ENCODE measurements around the gene CLSTN2.

CLSTN2 gene

DNA sequence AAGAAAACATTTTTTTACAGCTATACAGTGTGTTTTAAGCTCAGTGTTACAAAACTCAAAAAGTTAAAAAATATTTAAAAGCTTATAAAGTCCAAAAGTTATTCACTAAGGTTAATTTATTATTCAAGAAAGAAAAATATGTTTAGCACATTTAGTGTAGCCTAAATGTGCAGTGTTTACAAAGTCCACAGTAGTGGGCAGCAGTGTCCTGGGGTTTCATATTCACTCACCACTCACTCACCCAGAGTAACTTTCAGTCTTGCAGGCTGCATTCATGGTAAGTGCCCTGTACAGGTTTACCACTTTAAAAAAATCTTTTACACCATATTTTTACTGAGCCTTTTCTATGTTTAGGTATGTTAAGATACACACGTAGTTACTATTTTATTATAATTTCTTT lies 442.7 kb downstream of the CLSTN2 start:
- Histone ChIP-seq H3K9me3 (ENCODE audit: insufficient read depth, low read depth, low read length) (no peaks in the 10 kb centered on the region), H2AK5ac (ENCODE audit: low read length) (no peak overlapping the region), H3K4me1 (ENCODE audit: control insufficient read depth in 1 of 2, insufficient read depth in 2 of 2, low read length in 2 of 2) (no peaks in the 10 kb centered on the region), H3K36me3 (ENCODE audit: control insufficient read depth in 1 of 2, insufficient read depth in 2 of 2, low read length in 2 of 2) (no peaks in the 10 kb centered on the region), H3K79me2 (ENCODE audit: control insufficient read depth, insufficient read depth, low read length, poor library complexity) (no peaks in the 10 kb centered on the region), H3K4me2 (ENCODE audit: low read length) (no peak overlapping the region), H2AFZ (ENCODE audit: insufficient read depth, low read length, poor library complexity) (no peak overlapping the region), H3K18ac (ENCODE audit: low read length) (no peak overlapping the region), H4K12ac (ENCODE audit: low read depth, low read length) (no peak overlapping the region), H2BK12ac (ENCODE audit: low read length) (no peak overlapping the region), H3K4me3 (ENCODE audit: low read depth, low read length) (no peak overlapping the region), H3K27ac (ENCODE audit: low read depth, low read length) (no peak overlapping the region), H3K23ac (ENCODE audit: low read length) (no peak overlapping the region), H2BK120ac (ENCODE audit: insufficient read depth, low read length, poor library complexity) (no peak overlapping the region), H3K4ac (ENCODE audit: low read depth, low read length) (no peak overlapping the region), H3K14ac (ENCODE audit: low read length) (no peak overlapping the region), H4K91ac (ENCODE audit: low read depth, low read length) (no peak overlapping the region), H3K9ac (ENCODE audit: low read length) (no peak overlapping the region), H2BK5ac (ENCODE audit: low read depth, low read length, poor library complexity) (no peak overlapping the region), H3K27me3 (ENCODE audit: insufficient read depth, low read length) (no peaks in the 10 kb centered on the region), H4K8ac (ENCODE audit: low read depth, low read length) (no peak overlapping the region), H3K79me1 (ENCODE audit: low read length) (no peaks in the 10 kb centered on the region)
- peak in 1 of 2 donors; percentile 7 for DNase-seq
- WGBS (ENCODE audit: extremely low coverage, insufficient coverage, insufficient read length), result no CpG with 5 or more reads among the region's 1 CpG

DNA sequence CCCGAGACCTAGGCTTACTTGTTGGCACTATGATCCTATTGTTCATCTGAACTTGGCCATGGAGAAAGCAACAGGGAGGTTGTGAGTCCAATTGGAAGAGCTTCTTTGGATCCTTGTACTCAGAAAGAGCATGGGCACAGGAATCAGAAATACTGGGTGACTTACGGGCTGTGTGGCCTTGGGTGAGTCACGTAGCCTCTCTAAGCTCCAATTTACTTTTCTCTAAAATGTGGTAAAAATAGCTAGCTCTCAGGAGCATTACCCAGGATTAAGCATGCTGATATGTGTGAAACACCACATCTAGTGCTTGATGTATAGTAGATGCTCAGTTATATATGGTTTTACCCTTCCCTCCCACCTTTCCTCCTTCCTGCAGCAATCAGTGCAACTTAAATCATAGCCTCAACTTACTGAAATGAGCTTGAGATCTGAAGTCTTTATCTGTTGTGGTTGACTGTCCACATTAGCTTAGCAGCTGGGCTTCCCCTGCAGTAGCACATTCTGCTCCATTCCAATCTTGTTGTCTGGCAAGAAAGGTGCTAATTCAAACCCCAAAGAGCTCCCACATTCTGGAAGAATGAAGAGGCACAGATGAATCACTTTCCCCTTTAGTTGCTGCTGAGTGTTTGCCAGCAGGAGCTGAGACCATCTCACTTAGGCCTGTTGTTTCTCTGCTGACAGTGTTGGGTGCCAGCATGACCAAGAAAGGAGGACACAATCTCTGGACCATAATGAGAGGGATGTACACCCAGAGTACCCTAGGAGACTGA lies 443.8 kb downstream of the CLSTN2 start:
- Histone ChIP-seq H3K4me3 (ENCODE audit: low read depth, low read length) (no peak overlapping the region), H2BK12ac (ENCODE audit: low read length) (no peak overlapping the region), H2AFZ (ENCODE audit: insufficient read depth, low read length, poor library complexity) (no peak overlapping the region), H3K79me2 (ENCODE audit: control insufficient read depth, insufficient read depth, low read length, poor library complexity) (no peaks in the 10 kb centered on the region), H3K9ac (ENCODE audit: low read length) (no peak overlapping the region), H3K4ac (ENCODE audit: low read depth, low read length) (no peak overlapping the region), H3K36me3 (ENCODE audit: control insufficient read depth in 1 of 2, insufficient read depth in 2 of 2, low read length in 2 of 2) (no peaks in the 10 kb centered on the region), H2BK5ac (ENCODE audit: low read depth, low read length, poor library complexity) (no peak overlapping the region), H3K4me1 (ENCODE audit: control insufficient read depth in 1 of 2, insufficient read depth in 2 of 2, low read length in 2 of 2) (no peaks in the 10 kb centered on the region), H2AK5ac (ENCODE audit: low read length) (no peak overlapping the region), H2BK120ac (ENCODE audit: insufficient read depth, low read length, poor library complexity) (no peak overlapping the region), H3K23ac (ENCODE audit: low read length) (no peak overlapping the region), H3K18ac (ENCODE audit: low read length) (no peak overlapping the region), H3K14ac (ENCODE audit: low read length) (no peak overlapping the region), H4K91ac (ENCODE audit: low read depth, low read length) (no peak overlapping the region), H3K27ac (ENCODE audit: low read depth, low read length) (no peak overlapping the region), H3K9me3 (ENCODE audit: insufficient read depth, low read depth, low read length) (no peaks in the 10 kb centered on the region), H3K79me1 (ENCODE audit: low read length) (no peaks in the 10 kb centered on the region), H3K4me2 (ENCODE audit: low read length) (no peak overlapping the region), H3K27me3 (ENCODE audit: insufficient read depth, low read length) (no peaks in the 10 kb centered on the region), H4K8ac (ENCODE audit: low read depth, low read length) (no peak overlapping the region), H4K12ac (ENCODE audit: low read depth, low read length) (no peak overlapping the region)
- DNase-seq, result no peak
- no CpG with 5 or more reads among the region's 3 CpGs for WGBS (ENCODE audit: extremely low coverage, insufficient coverage, insufficient read length)

DNA sequence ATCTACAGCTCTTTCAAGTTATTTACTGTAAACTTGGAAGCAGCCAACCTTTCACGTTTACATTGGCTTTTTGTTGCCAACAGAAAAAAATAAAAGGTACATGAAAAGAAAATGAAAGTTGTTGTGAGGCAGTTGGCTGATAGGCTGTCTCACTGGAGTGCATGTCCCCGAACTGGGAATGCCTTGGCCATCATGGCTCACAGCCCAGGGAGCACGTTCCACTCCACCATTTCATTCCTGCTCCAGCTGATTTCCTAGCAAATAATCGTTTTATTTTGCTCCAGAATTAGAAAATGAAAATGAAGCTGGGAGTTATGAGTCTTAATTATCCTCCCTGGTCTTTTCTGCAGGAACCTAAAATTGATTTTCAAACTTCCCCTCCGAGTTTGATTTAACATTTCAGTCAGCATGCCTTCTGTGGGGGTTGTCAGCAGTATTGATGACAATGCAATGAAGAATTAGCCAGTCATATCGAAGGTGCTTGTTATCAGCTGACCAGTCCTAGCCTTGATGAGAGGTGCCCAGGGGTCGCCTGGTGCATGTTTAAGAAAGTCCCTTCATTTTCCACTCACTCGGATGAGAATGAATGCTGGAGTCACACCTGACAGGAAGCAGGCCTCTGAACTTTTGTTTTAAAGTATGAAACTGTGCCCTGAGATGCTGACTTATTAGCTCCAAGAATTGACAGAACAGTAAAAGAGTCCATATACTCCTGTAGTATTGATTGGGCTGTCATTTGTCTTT lies 449.2 kb downstream of the CLSTN2 start:
- Histone ChIP-seq H3K4me3 (ENCODE audit: low read depth, low read length) (no peak overlapping the region), H3K4me1 (ENCODE audit: control insufficient read depth in 1 of 2, insufficient read depth in 2 of 2, low read length in 2 of 2) (no peaks in the 10 kb centered on the region), H4K91ac (ENCODE audit: low read depth, low read length) (no peak overlapping the region), H3K79me2 (ENCODE audit: control insufficient read depth, insufficient read depth, low read length, poor library complexity) (no peaks in the 10 kb centered on the region), H3K4me2 (ENCODE audit: low read length) (no peak overlapping the region), H2BK12ac (ENCODE audit: low read length) (no peak overlapping the region), H2AK5ac (ENCODE audit: low read length) (no peak overlapping the region), H2AFZ (ENCODE audit: insufficient read depth, low read length, poor library complexity) (no peak overlapping the region), H3K27ac (ENCODE audit: low read depth, low read length) (no peak overlapping the region), H4K12ac (ENCODE audit: low read depth, low read length) (no peak overlapping the region), H3K23ac (ENCODE audit: low read length) (no peak overlapping the region), H3K14ac (ENCODE audit: low read length) (no peak overlapping the region), H2BK120ac (ENCODE audit: insufficient read depth, low read length, poor library complexity) (no peak overlapping the region), H3K36me3 (ENCODE audit: control insufficient read depth in 1 of 2, insufficient read depth in 2 of 2, low read length in 2 of 2) (no peaks in the 10 kb centered on the region), H3K4ac (ENCODE audit: low read depth, low read length) (no peak overlapping the region), H3K9ac (ENCODE audit: low read length) (no peak overlapping the region), H2BK5ac (ENCODE audit: low read depth, low read length, poor library complexity) (no peak overlapping the region), H3K18ac (ENCODE audit: low read length) (no peak overlapping the region), H3K27me3 (ENCODE audit: insufficient read depth, low read length) (no peaks in the 10 kb centered on the region), H3K79me1 (ENCODE audit: low read length) (no peaks in the 10 kb centered on the region), H3K9me3 (ENCODE audit: insufficient read depth, low read depth, low read length) (no peaks in the 10 kb centered on the region), H4K8ac (ENCODE audit: low read depth, low read length) (no peak overlapping the region)
- no peak for DNase-seq
- no CpG with 5 or more reads among the region's 8 CpGs for WGBS (ENCODE audit: extremely low coverage, insufficient coverage, insufficient read length)

DNA sequence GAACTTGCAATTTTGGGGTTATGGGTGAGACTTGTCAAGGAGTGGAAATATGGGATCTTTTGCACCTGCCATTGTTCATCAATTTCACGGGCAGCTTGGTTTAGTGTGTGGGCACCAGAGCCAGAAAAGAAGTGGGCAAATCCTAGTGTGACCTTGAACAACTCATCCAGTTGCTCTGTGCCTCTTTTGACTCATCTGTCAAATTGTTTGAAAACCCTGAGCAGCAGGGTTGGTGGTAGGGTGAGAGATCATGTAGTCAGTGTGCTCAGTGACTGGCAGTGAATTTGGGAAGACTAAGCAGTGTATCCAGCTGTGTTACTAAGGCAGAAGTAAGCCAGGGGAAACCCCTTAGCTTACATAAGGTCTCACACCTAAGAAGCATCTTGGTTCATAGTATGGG lies 449.9 kb downstream of the CLSTN2 start:
- Histone ChIP-seq H3K4me2 (ENCODE audit: low read length) (no peak overlapping the region), H2BK12ac (ENCODE audit: low read length) (no peak overlapping the region), H3K9ac (ENCODE audit: low read length) (no peak overlapping the region), H3K23ac (ENCODE audit: low read length) (no peak overlapping the region), H4K91ac (ENCODE audit: low read depth, low read length) (no peak overlapping the region), H2AK5ac (ENCODE audit: low read length) (no peak overlapping the region), H3K79me1 (ENCODE audit: low read length) (no peaks in the 10 kb centered on the region), H3K18ac (ENCODE audit: low read length) (no peak overlapping the region), H2AFZ (ENCODE audit: insufficient read depth, low read length, poor library complexity) (no peak overlapping the region), H3K27me3 (ENCODE audit: insufficient read depth, low read length) (no peaks in the 10 kb centered on the region), H4K12ac (ENCODE audit: low read depth, low read length) (no peak overlapping the region), H4K8ac (ENCODE audit: low read depth, low read length) (no peak overlapping the region), H3K14ac (ENCODE audit: low read length) (no peak overlapping the region), H2BK120ac (ENCODE audit: insufficient read depth, low read length, poor library complexity) (no peak overlapping the region), H3K4ac (ENCODE audit: low read depth, low read length) (no peak overlapping the region), H3K36me3 (ENCODE audit: control insufficient read depth in 1 of 2, insufficient read depth in 2 of 2, low read length in 2 of 2) (no peaks in the 10 kb centered on the region), H3K4me3 (ENCODE audit: low read depth, low read length) (no peak overlapping the region), H3K27ac (ENCODE audit: low read depth, low read length) (no peak overlapping the region), H2BK5ac (ENCODE audit: low read depth, low read length, poor library complexity) (no peak overlapping the region), H3K79me2 (ENCODE audit: control insufficient read depth, insufficient read depth, low read length, poor library complexity) (no peaks in the 10 kb centered on the region), H3K4me1 (ENCODE audit: control insufficient read depth in 1 of 2, insufficient read depth in 2 of 2, low read length in 2 of 2) (no peaks in the 10 kb centered on the region), H3K9me3 (ENCODE audit: insufficient read depth, low read depth, low read length) (no peaks in the 10 kb centered on the region)
- WGBS (ENCODE audit: extremely low coverage, insufficient coverage, insufficient read length), result no CpG with 5 or more reads among the region's 1 CpG
- no peak for DNase-seq
